ENCODE results near the gene FMNL2.
A peak's percentile ranks its signal among the peaks of the same experiment; 100 is the strongest.

FMNL2 gene

DNA sequence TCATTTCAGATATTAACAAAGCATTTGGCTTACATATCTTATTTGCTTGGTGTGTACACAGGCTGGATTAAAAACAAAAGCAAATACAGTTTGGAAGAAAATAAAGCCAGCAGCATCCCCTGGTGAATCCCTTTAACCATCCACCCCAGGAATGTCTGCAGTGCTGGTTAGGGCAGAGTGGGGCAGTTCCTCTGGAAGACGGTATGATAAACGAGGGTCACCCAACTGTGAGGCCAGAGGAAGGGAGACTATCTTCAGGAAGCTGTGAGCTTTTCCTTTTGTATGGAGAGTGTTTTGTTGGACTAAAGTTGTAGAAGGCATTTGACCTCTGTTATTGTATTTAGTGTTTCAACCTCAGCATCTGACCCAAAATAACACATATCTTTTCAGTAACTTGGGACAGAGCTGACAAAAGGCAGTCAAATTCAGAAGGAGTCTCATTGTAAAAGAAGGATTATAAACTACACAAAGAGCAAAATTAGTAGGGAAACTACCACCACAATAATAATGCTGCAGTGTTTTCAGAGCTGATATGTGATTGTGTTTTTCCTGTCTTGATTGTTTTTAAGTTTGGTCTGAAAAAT lies 159.1 kb downstream of the FMNL2 start:
- intact Hi-C loops (cut with DNase I), result no loop called here
- DNase-seq, result no peak

DNA sequence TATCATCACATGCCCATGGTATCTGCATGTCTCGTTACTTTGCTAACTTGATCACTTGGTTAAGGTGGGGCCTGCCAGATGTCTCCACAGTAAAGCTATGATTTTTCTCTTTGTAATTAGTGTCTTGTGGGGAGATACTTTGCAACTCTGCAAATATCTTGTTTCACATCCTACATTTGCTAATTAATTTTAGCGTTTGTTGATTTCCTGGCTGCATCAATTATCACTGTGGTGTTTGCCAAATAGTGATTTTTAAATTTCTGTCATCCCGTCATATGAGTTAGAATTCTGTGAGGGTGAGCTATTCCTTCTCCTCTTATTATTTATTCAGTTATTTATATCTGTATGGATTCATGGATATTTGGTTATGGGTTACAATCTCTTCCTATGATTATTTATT lies 161.4 kb downstream of the FMNL2 start:
- no peak for DNase-seq
- intact Hi-C loops (cut with DNase I), result no loop called here

- intact Hi-C loops (cut with DNase I), result no loop called here
- DNase-seq, result no peak
Observed at GRCh38 chr2:152497481-152498052, 162.6 kb downstream of the FMNL2 start.

GRCh38 chr2:152499331-152499816 lies 164.4 kb downstream of the FMNL2 start:
- DNase-seq, result no peak
- intact Hi-C loops (cut with DNase I), result no loop called here

- intact Hi-C loops (cut with DNase I), result no loop called here
- DNase-seq, result no peak
Observed at GRCh38 chr2:152499896-152500735, 165.1 kb downstream of the FMNL2 start.

DNA sequence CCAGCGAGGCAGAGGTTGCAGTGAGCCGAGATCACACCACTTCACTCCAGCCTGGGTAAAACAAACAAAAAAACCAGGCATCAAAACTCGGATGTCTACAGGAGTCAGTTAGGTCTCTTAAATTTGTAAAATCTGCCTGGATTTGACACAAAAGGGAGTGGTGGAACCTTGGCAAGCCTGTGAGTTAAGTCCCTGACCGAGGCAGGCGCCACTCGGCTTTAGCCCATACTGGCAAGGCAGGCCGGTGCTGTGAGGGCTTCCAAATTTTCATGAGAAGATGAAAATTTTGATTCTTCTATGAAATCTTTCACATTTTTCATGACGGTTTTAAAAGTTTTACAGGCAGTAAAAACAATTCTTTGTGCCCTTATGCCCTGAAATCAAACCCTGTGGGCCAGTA lies 165.8 kb downstream of the FMNL2 start:
- DNase-seq, result peak in 16 of 42 donors; percentile 30 to 74 (median 46)
- intact Hi-C loops (cut with DNase I), result no loop called here

GRCh38 chr2:152501666-152502065 lies 166.7 kb downstream of the FMNL2 start:
- no peak for DNase-seq
- intact Hi-C loops (cut with DNase I), result no loop called here

DNA sequence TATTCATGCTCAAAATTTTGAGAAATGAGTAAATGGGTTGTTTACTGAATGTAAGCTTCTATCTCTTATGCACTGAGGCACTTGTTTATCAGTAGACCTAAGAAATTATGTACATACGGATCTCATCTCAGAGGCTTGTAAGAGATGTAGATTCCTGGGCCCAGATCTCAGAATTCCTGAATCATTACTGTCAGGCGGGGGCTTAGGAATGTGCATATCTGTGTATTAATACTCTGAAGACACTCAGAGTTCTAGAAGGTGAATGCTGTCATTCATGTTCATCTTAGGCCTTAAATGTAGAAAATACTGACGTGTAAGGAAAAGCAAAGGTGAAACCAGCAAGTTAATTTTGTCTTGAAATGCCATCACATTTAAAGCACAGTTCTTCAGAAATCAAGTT lies 169.6 kb downstream of the FMNL2 start:
- DNase-seq, result no peak
- intact Hi-C loops (cut with DNase I), result no loop called here

DNA sequence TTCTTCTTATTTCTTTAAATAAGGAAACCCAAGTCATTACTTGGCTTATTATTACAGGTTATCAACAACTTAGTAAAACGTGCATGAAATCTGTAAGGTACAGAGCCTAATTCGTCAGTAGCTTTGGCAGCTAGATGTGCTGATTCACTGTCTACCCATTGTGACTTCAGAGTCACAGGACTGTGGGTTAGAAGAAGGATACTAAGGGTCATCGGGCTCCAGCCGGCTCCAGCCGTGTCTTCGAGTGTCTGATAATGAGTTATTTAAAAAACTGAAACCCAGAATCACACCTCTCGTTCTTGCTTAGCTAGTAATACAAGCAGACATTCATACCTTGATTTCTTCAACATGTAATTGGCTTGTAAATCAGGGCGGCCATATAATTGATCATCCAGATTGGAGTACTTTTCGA lies 170.5 kb downstream of the FMNL2 start:
- intact Hi-C loops (cut with DNase I), result no loop called here
- peak in 34 of 42 donors; percentile 22 to 92 (median 66) for DNase-seq

GRCh38 chr2:152506843-152507242 lies 171.9 kb downstream of the FMNL2 start:
- DNase-seq, result no peak
- intact Hi-C loops (cut with DNase I), result no loop called here

DNA sequence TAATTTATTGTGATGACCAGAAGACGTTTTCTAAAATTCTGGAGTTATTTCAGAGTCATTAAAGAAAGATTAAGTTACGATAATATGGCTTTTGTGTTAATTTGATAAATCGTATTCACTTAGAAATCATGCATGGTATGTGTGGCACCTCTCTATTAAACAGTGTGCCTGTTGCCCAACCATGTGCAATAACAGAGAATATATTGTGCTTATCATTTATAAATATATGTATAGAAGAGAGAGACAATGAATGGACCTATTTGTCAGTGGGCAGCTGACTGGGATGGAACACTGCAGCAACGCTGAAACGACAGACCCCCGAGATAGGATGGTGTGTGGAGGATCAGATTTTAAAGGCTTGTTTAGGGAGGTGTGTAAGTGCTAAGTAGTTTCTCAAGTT lies 172.9 kb downstream of the FMNL2 start:
- DNase-seq, result no peak
- intact Hi-C loops (cut with DNase I), result no loop called here

- intact Hi-C loops (cut with DNase I), result no loop called here
- no peak for DNase-seq
Observed at GRCh38 chr2:152508446-152508845, 173.5 kb downstream of the FMNL2 start.

DNA sequence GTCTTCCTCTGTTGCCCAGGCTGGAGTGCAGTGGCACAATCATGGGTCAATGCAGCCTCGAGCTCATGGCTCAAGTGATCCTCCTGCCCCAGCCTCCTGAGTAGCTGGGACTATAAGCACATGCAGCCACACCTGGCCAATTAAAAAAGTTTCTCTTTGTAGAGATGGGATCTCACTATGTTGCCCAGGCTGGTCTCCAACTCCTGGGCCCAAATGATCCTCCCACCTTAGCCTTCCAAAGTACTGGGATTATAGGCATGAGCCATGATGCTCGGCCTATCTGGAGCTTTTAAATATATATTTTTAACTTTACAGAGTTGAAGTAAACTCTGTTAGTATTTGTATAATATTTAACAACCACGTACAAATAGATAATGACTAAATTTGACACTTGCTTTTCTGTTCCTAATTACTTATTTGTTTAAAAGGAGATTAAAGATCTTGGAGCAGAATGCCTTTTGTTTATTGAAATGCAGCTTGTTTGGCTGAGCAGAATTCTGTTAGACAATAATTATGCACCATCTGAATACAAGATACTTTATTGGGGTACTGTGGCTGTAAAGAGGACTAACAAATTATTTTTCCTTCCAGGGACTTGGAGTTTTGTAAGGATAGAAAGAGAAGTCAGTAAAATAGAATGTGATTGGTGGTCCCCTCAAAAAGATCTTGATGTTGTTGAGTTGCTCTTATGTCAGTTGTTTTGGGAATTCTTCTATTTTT lies 175.0 kb downstream of the FMNL2 start:
- intact Hi-C loops (cut with DNase I), result no loop called here
- DNase-seq, result no peak

GRCh38 chr2:152510621-152511020 lies 175.6 kb downstream of the FMNL2 start:
- intact Hi-C loops (cut with DNase I), result no loop called here
- DNase-seq, result no peak

GRCh38 chr2:152511981-152512380 lies 177.0 kb downstream of the FMNL2 start:
- intact Hi-C loops (cut with DNase I), result no loop called here

GRCh38 chr2:152513029-152513428 lies 178.1 kb downstream of the FMNL2 start:
- intact Hi-C loops (cut with DNase I), result no loop called here

More at GRCh38 chr2:152511981-152512380, 177.0 kb downstream of the FMNL2 start:
- no peak for DNase-seq

DNA sequence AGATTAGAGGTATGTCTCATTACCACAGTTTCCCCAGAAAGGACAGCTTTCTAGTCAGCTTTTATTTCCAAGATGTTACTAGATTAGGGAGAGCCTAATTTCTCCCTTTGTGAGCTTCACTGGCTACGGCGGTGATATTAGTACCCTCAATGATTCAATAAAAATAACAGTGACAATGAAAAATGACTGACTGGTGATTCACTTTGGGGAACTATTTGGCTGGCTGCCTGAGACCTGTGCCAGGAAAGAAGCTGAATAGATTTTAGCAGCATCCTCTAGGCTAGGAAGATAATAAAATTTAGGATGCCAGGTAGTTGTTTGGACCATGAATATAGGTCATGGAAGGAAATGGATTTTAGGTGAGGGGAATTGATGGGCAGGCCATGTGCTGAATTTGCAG lies 178.7 kb downstream of the FMNL2 start:
- DNase-seq, result peak in 14 of 42 donors; percentile 21 to 77 (median 50)
- intact Hi-C loops (cut with DNase I), result no loop called here

More at GRCh38 chr2:152513029-152513428, 178.1 kb downstream of the FMNL2 start:
- no peak for DNase-seq

- intact Hi-C loops (cut with DNase I), result no loop called here
Observed at GRCh38 chr2:152518034-152518433, 183.1 kb downstream of the FMNL2 start.

More at GRCh38 chr2:152518034-152518433, 183.1 kb downstream of the FMNL2 start:
- no peak for DNase-seq

Data from head of caudate nucleus (tissue), 42 donors.